HCT116 (cell line): ENCODE results near the gene ABR.

Experiments used
- CEBPB ChIP-seq: IDR thresholded peaks from 2 replicates; pipeline ENCODE4 v1.6.1; 2012; ENCODE audit warnings: low read depth
- CTCF ChIP-seq, 3 experiments: fragments of 200-600 bp in 1 of 3; sonication (generic) in 1 of 3; IDR thresholded peaks in 2 of 3; conservative IDR thresholded peaks in 1 of 3; 2 replicates each; pipeline ENCODE4 v1.5.1; 2012 to 2017; ENCODE audit warnings: low read depth in 2 of 3, low read length in 2 of 3, antibody characterized with exemption in 1 of 3, borderline replicate concordance in 1 of 3, control low read depth in 1 of 3, mild to moderate bottlenecking in 1 of 3, mixed read lengths in 1 of 3, mixed run types in 1 of 3, moderate library complexity in 1 of 3; ENCODE audit not compliant: insufficient read depth in 1 of 3
- EZH2phosphoT487 ChIP-seq: fragments of 200-600 bp; IDR thresholded peaks from 2 replicates; pipeline ENCODE4 v1.6.1; 2018; ENCODE audit warnings: antibody characterized with exemption, borderline replicate concordance
- POLR2A ChIP-seq: IDR thresholded peaks from 2 replicates; pipeline ENCODE4 v1.7.0; 2011; ENCODE audit warnings: borderline replicate concordance; ENCODE audit not compliant: insufficient read depth, insufficient read length; ENCODE audit errors: extremely low read depth
- SRF ChIP-seq: IDR thresholded peaks from 2 replicates; pipeline ENCODE4 v1.6.1; 2012; ENCODE audit warnings: low read depth
- ZFX ChIP-seq: fragments of 450-650 bp; IDR thresholded peaks from 2 replicates; pipeline ENCODE4 v1.6.1; 2017
- TF ChIP-seq, protein P1 (sequence below): IDR thresholded peaks from 2 replicates; pipeline ENCODE4 v1.6.1; 2011; ENCODE audit warnings: mild to moderate bottlenecking, low read length, moderate library complexity; ENCODE audit not compliant: insufficient replicate concordance; ENCODE audit errors: extremely low read depth
- TF ChIP-seq, protein P2 (sequence below): IDR thresholded peaks from 2 replicates; pipeline ENCODE4 v1.6.1; 2012

DNA sequence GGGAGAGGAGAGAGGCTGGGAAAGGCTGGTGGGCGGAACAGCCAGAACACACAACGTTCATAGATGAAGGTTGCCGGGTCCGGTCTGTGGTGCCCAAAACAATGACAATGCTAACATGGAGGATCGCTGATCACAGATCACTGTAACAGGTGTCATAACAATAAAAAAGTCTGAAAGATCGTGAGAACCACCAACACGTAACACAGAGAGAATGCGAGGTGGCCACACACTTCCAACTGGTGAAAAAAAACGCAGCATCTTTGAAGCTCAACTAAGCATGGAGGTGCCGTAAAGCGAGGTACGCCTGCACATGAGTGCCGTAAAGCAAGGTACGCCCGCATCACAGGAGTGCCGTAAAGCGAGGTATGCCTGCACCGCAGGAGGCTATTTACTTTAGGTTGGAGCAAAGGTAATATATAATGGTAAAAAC is 42.3 kb downstream of the ABR start:
- no peak for TF ChIP-seq CTCF (IDR thresholded peaks at IDR 0.05 in 2 of 3, conservative IDR thresholded peaks at IDR 0.05 in 1 of 3; ENCODE audit: borderline replicate concordance in 1 of 3, insufficient read depth in 1 of 3, low read depth in 2 of 3, low read length in 2 of 3)
- no peak for TF ChIP-seq EZH2phosphoT487
- TF ChIP-seq, protein P1, sequence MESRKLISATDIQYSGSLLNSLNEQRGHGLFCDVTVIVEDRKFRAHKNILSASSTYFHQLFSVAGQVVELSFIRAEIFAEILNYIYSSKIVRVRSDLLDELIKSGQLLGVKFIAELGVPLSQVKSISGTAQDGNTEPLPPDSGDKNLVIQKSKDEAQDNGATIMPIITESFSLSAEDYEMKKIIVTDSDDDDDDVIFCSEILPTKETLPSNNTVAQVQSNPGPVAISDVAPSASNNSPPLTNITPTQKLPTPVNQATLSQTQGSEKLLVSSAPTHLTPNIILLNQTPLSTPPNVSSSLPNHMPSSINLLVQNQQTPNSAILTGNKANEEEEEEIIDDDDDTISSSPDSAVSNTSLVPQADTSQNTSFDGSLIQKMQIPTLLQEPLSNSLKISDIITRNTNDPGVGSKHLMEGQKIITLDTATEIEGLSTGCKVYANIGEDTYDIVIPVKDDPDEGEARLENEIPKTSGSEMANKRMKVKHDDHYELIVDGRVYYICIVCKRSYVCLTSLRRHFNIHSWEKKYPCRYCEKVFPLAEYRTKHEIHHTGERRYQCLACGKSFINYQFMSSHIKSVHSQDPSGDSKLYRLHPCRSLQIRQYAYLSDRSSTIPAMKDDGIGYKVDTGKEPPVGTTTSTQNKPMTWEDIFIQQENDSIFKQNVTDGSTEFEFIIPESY = no peak
- TF ChIP-seq, protein P2, sequence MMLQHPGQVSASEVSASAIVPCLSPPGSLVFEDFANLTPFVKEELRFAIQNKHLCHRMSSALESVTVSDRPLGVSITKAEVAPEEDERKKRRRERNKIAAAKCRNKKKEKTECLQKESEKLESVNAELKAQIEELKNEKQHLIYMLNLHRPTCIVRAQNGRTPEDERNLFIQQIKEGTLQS = no peak
- TF ChIP-seq POLR2A = peak; percentile 84
- TF ChIP-seq SRF = no peak
- TF ChIP-seq ZFX = no peak
- TF ChIP-seq CEBPB = no peak
